KBM-7 (cell line): ENCODE data around the gene FAM98B.

Experiments
- DNase-seq: peaks from one replicate; pipeline ENCODE4 v3.0.0-alpha.2; 2015
- in situ Hi-C: fragments of 300-500 bp; cut with MboI; formaldehyde crosslinking; loops from 2 replicates; pipeline ENCODE4 v1.14.3; 2020; ENCODE audit warnings: low sequenced_read_pairs, low pct_unique_long_range_greater_than_20kb, mixed read lengths

FAM98B gene

DNA sequence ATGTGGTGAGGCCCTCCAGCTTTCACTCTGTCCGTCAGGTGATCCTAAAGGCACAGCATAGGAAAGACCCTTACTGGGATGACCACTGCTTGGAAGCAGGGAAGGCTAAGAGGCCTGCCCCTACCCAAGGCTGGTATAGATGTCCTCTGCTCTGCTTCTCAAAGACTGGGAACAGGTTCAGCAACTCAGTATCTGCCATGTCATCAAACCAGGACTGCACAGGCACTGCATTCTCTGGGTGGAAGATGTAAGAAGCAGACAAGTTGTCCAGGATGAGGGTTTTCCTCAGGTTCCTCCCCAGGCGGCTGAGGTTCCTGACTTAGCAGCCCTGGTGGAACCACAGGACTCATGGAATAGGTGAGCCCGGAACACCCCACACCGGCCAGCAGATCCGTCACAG, 4.7 kb downstream of the FAM98B start:
- DNase-seq: no peak
- in situ Hi-C loops: loop anchor here (25.0 kb wide), 1 partner anchor 229 kb away; no protein-coding TSS in a partner anchor

GRCh38 chr15:38459480-38459879, 5.6 kb downstream of the FAM98B start:
- in situ Hi-C loops: loop anchor here (25.0 kb wide), 1 partner anchor 228 kb away; no protein-coding TSS in a partner anchor
- DNase-seq: no peak

DNA sequence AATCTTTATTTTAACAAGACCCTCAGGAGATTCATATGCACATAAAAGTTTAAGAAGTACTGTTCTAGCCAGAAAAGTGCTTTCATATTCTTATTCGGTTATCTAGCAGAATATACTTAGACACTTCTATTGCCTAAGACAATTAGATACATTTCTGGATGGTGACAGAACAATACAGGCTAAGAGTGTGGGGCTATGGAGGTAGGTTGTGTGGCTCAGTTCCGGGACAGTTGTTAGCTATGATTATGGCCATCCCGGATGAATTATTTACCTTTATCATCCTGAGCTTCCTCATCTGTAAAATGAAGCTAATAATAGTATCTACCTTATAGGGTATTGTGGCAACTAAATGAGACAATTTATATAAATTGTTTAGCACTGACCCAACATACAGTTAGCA, 6.6 kb downstream of the FAM98B start:
- no peak for DNase-seq
- in situ Hi-C loops: loop anchor here (25.0 kb wide), 1 partner anchor 227 kb away; no protein-coding TSS in a partner anchor

GRCh38 chr15:38461066-38461833, 7.3 kb downstream of the FAM98B start:
- DNase-seq: no peak
- in situ Hi-C loops: loop anchor here (25.0 kb wide), 1 partner anchor 226 kb away; no protein-coding TSS in a partner anchor

GRCh38 chr15:38463893-38464292, 10.0 kb downstream of the FAM98B start:
- DNase-seq: no peak
- in situ Hi-C loops: loop anchor here (25.0 kb wide), 1 partner anchor 223 kb away; no protein-coding TSS in a partner anchor

DNA sequence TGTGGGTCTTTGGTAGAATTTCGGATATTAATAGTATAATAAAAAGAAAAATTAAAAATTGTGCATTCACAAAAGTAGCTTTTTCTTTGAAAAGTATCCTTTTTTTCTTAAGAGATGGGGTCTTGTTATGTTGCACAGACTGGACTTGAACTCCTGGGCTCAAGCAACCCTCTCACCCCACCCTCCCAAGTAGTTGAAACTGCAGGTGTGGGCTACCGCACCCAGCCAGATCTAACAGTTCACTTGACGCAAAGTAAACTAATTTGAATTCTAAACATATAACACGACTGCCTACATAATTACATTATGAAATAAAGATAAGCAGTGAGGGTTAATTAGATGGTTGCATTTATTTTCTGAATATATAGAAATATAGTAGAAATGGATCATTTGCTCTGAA, 10.7 kb downstream of the FAM98B start:
- DNase-seq: no peak

DNA sequence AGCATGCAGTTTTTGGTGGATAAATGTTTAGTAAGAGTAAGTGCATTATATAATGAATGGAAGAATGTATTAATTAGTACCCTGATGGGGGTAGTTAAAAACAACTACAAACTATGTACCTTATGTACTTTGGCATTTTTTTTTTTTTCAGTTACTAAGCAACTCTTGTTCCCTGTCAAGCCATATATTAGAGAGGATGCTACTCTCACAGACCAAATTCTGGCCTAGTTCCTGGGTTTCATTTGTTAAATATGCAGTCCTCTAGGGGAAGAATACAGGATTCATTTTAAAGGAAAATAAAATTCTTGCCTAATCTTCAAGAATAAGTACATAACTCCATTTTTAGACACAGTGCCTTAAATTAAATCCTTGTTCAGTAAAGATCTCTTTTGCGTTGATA, 16.9 kb downstream of the FAM98B start:
- DNase-seq: no peak
- in situ Hi-C loops: loop anchor here (25.0 kb wide), 1 partner anchor 216 kb away; no protein-coding TSS in a partner anchor

More for the DNA sequence above, 10.7 kb downstream of the FAM98B start:
- in situ Hi-C loops: loop anchor here (25.0 kb wide), 1 partner anchor 223 kb away; no protein-coding TSS in a partner anchor

GRCh38 chr15:38471974-38472373, 18.0 kb downstream of the FAM98B start:
- no peak for DNase-seq
- in situ Hi-C loops: loop anchor here (25.0 kb wide), 1 partner anchor 215 kb away; no protein-coding TSS in a partner anchor

GRCh38 chr15:38474155-38474757, 20.3 kb downstream of the FAM98B start:
- in situ Hi-C loops: loop anchor here (25.0 kb wide), 1 partner anchor 213 kb away; no protein-coding TSS in a partner anchor
- peak; percentile 72 for DNase-seq

- in situ Hi-C loops: no loop called here
- no peak for DNase-seq
These were observed 21.4 kb downstream of the FAM98B start for GRCh38 chr15:38475361-38475760.

- in situ Hi-C loops: no loop called here
- DNase-seq: no peak
These were observed 22.2 kb downstream of the FAM98B start for GRCh38 chr15:38476120-38476519.

DNA sequence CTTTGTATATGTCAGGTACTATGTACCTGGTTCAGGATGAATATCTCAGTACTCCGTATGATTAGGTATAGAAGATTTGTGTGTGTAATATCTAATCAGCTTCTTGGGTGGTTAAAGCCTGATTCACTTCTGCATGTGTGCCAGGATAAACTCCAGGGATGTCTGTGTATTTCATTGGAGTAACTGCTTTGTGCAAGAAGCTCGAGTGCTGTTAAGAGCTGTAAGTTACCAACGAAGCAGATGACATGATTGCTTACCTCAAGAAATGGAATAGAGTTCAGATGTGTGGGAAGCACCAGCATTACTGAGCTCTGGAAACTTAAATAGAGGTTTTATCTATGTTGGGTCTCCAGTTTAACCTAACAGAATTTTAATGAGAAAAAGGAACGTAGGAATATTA, 23.7 kb downstream of the FAM98B start:
- DNase-seq: no peak
- in situ Hi-C loops: no loop called here

GRCh38 chr15:38479266-38479665, 25.3 kb downstream of the FAM98B start:
- DNase-seq: no peak

DNA sequence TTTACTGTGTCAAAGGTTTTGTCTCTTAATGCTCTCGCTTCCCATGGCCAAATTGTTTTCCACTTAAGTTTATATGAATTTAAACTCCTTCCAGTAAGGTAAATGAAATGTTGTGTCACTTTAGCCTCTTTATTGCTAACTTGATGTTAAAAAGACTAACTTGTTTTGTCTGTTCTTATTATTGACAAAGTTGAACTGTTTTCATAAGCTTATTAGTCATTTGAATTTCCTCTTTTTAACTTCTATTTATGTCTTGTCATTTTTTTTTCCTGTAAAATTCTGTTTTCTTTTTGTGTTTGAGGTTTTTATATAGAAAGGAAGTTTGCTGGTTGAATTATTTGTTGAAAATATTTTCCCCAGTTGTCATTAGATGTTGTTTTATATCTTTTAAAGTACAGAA, 25.8 kb downstream of the FAM98B start:
- no peak for DNase-seq
- in situ Hi-C loops: no loop called here

More at GRCh38 chr15:38479266-38479665, 25.3 kb downstream of the FAM98B start:
- in situ Hi-C loops: no loop called here

DNA sequence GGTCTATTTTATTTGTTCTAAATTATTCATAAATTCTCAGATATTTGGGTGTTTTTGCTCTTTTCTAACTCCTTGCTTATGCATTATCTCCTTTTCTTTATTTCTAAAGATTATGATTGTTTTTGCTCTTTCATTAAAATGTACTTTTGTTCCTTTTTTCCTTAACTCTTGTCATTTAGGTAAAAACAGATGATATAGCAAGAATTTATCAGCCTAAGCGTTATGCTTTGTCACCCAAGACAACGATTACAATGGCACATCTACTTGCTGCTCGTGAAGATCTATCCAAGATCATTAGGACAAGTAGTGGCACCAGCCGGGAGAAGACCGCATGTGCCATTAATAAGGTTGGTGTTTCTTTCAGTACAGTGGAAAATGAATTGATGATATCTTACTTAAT, 27.2 kb downstream of the FAM98B start:
- no peak for DNase-seq
- in situ Hi-C loops: no loop called here

DNA sequence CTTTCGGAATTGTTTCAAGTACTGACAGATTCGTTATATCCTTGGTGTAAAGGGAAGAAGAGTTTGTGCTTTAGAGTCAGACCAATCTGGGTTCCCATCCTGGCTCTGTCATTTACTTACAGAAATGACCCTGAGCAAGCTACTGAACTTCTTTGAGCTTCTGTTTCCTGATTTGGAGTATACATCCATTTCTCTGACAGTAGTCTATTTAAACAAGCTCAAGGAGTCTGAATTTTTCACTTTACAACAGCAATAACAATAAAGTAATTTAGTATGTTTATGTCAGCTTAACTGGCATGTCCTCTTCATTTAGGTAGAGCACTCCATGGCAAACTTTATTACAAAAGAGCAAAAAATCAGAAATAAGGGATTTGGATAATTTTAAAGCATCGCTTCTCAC, 27.8 kb downstream of the FAM98B start:
- no peak for DNase-seq
- in situ Hi-C loops: no loop called here

- DNase-seq: no peak
- in situ Hi-C loops: no loop called here
These were observed 28.6 kb downstream of the FAM98B start for GRCh38 chr15:38482572-38482971.

DNA sequence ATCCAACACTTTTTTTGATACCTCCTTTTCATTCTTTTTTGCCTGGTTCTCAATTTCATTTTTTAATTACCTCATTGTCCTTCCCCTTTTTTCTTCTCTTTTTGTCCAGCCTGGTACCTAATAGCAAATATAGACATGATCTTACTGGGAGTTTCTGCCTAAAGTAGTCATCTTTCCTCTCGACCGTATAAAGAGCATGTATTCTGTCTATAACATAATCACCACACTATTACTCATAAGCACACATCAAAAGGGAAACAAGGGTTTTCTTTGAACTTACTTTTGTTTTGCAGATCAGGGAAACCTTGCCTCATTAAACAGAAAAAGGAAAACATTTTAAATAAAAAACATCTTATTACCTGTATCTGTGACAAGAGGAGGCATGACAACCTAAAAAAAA, 33.0 kb downstream of the FAM98B start:
- in situ Hi-C loops: no loop called here
- DNase-seq: no peak

GRCh38 chr15:38487378-38487777, 33.5 kb downstream of the FAM98B start:
- in situ Hi-C loops: no loop called here
- no peak for DNase-seq

- DNase-seq: no peak
- in situ Hi-C loops: no loop called here
These were observed 36.5 kb downstream of the FAM98B start for GRCh38 chr15:38490242-38490922.
